GM18505 (cell line): Measurements from ENCODE around the gene KIAA1210.

ENCODE experiments used
- ATAC-seq: cut with Tn5 transposase; IDR thresholded peaks from one replicate; pipeline ENCODE4 v1.9.1; 2021; ENCODE audit not compliant: unreplicated experiment
- POLR2A ChIP-seq: IDR thresholded peaks from 4 replicates; pipeline ENCODE4 v1.6.1; 2011; ENCODE audit warnings: borderline replicate concordance; ENCODE audit not compliant: insufficient read depth, insufficient read length; ENCODE audit errors: extremely low read depth

The KIAA1210 gene

DNA sequence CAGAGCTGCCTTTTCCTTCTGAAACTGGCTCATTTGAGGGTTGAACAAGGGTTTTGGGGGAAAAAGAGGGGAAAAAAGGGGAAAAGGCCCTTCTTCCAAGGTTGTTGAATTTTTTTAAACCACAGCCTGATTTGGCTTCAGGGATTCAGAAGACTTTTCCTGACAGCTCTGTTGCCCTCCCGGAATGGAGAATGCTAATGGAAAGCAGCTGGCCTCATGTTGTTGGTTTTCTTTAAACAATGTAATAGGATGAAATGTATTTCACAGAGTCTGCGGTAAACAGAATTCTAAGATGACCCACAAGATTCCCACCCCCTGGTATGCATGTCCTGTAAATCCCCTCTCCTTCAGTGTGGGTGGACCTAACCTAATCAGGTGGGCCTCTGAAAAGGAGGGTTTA is 3.3 kb upstream of the KIAA1210 start:
- no peak for TF ChIP-seq POLR2A
- ATAC-seq: no peak

DNA sequence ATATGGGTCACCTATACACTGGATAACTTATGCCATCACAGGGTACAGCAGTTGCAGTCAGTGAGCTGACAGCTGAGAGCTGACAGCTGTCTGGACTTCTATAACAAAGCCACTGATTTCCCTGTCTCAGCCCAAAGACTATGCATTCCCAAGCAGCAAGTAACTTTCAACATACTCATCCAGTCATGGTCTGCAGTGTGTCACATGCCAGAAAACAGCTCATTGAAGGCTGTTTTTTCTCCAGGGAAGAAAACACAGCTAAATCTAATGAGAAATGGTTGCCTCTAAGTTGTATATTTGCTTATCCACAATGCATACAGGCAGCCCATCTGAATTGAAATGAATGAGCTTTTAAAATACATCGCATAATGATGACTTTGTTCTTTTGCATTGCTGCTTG is 6.3 kb downstream of the KIAA1210 start:
- TF ChIP-seq POLR2A: no peak
- ATAC-seq: no peak

DNA sequence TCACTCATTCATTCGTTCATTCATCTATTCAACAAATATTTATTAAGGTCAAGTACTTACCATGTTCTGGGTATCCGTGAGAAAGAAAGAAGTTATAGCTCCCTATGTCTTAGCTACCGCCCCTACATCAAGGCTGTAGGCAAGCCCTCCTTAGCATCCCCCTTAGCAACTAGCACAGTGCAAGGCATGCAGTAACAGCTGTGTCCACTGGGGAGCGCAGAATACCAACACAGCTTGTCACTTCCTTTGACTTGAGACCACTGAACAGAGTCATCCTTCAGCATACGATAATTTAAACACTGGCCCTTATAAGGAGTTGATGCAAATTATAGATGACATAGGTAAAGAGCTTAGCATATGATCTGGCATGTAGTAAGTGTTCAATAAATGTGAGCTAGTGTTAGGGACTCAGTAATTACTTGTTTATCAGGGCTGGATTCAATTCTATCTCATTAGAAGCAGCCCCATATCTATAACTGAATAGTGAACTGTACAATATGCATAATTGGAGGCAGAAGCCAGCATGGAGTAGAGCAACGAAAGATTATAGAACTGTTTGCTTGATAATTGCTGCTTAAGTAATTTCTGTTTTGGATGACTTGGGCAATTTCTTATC is 8.7 kb downstream of the KIAA1210 start:
- ATAC-seq: peak; percentile 81
- no peak for TF ChIP-seq POLR2A

DNA sequence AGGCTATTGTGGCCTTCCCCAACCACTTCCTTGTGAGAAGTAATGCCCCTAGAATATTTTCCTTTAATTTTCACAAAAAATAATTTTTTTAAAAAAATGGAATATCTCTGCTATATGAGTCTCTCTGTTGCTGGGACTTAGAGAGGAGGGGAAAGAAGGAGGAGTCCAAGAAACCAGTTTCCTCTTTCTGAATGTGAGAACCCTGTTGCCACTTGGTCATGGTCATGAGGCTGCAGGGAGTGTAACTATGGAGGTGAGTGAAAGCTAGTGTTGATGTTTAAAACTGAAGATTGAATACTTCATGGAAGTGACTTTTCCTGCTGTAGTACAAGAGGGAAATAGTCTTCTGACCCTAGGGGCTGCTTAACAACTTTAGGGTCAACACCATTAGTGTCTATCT is 20.4 kb downstream of the KIAA1210 start:
- TF ChIP-seq POLR2A: no peak
- ATAC-seq: no peak

GRCh38 chrX:119105826-119106225 is 21.8 kb downstream of the KIAA1210 start:
- no peak for ATAC-seq
- no peak for TF ChIP-seq POLR2A

- no peak for TF ChIP-seq POLR2A
- no peak for ATAC-seq
These were observed 26.4 kb downstream of the KIAA1210 start for GRCh38 chrX:119101168-119101567.

DNA sequence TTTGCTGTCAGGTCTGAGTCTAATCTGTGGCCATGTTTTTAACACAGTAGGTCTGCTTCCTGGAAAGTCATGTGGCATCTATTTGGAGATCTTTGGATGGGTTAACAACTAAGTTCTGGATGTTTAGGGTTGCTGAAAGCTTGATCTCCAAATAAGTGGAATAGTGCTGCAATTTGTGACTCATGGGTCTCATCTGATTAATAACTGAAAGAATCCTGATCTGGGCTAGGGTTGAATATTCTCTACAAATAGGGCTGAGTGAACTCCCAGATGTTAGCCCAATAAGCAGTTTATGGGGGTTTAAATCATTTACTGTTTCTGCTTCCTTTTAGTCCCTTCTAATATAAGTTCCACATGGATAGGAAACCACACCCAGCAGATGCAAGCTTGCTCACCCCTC is 31.7 kb downstream of the KIAA1210 start:
- ATAC-seq: no peak
- no peak for TF ChIP-seq POLR2A

DNA sequence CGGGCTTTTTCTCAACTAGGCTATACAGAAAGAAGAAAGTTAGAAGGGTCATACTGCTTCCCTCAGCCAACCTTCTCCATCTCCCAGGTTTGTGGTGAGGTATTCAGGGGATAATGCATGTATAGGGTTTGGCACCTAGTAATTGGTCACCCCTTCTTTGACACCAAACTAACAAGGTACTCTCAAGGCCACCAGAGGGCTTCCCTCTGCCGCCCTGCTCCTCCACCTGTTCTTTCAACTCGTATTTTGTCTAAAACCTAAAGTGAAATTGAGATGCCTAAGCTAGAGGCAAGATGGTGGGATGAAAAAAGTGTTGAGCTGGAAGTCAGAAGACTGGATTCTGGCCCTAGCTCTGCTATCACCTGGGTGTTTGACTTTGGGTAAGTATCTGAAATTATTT is 32.8 kb downstream of the KIAA1210 start:
- no peak for TF ChIP-seq POLR2A
- no peak for ATAC-seq

- no peak for TF ChIP-seq POLR2A
- no peak for ATAC-seq
These were observed 33.4 kb downstream of the KIAA1210 start for GRCh38 chrX:119093991-119094735.

DNA sequence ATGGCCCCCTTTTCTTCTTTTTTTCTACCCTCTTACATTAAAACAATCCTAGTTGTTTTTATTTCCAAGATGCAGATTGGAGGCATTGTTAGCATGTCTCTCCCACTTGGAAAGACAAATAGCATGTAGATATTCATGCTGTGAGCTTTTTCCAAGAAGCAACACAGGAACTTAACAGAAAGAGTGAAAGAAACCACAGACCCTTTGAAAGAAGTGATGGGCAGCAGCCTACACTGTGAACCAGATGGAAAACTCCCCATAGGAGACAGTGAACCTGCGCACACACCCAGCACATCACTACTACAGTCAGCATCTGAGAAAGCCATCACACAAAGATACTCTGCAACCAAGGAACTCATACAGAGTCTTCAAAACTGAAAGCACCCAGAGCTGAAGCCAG is 37.0 kb downstream of the KIAA1210 start:
- no peak for TF ChIP-seq POLR2A
- no peak for ATAC-seq

DNA sequence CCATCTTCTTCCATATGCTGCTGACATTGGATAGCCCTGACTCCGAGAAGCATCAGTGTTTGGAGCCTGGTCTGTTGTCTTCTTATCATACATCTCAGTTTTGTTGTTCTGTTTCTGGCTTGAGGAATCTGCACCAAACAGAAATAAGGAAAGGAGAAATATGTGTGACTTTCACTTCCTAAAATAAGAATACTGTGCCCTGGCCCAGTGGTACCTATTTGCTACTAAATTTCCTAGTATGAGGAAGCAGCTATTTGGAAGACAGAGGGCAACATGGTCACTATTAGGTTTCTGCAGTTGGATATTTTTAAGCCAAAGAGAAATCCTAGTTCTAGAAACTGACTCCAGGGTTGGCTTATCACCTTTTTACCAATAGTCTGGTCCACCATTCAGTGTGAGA is 38.0 kb downstream of the KIAA1210 start:
- no peak for ATAC-seq
- no peak for TF ChIP-seq POLR2A

DNA sequence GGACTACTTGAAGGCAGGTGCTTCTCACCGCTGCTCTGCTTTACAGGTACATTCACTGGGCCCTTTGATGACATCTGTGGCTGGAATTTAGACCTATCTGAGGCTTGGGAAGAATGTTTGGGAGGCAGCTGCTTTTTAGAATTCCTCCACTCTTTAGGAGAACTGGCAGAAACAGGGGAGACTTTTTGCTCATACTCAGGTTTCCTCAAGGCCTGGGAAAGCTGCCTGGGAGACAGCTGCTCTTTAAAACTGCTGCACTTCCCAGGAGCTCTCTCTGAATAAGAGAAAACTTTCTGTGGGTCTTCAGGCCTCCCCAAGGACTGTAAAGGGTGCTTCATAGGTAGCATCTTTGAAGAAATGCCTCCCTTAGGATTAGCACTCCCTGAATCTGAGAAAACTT is 40.5 kb downstream of the KIAA1210 start:
- no peak for TF ChIP-seq POLR2A
- ATAC-seq: no peak

DNA sequence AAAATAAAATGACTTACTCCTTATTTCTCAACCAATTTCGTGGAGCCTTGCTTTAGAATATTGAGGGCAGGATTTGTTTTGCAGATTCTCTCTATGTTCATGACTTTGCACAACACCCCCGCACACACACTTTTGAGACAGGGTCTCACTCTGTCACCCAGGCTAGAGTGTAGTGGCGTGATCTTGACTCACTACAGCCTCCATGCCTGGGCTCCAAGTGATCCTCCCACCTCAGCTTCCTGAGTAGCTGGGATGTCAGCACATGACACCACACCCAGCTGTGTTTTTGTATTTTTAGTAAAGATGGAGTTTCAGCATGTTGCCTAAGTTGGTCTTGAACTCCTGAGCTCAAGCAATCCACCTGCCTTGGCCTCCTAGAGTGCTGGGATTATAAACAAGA is 42.8 kb downstream of the KIAA1210 start:
- ATAC-seq: no peak
- TF ChIP-seq POLR2A: no peak

DNA sequence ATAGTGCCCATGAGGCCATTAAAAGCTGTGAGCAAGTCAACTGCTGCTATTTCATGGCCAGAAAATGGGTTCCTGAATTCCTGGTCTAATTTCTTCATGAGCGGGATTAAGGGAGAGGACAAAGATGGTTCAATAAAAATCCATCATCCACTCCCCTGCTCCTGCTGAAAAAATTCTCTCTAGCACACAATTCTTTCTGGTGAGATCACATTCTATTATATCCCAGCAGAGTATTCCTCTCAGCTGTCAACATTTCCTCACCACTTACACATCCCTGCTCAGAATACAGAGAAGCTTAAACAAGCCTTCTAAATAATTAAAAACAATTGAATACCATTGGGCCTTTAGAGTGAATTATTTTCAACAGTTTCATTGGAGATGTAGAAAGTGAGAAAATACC is 45.3 kb downstream of the KIAA1210 start:
- no peak for TF ChIP-seq POLR2A
- ATAC-seq: no peak
